ENCODE measurements around the gene SPTBN1.

- TF ChIP-seq, protein P1, sequence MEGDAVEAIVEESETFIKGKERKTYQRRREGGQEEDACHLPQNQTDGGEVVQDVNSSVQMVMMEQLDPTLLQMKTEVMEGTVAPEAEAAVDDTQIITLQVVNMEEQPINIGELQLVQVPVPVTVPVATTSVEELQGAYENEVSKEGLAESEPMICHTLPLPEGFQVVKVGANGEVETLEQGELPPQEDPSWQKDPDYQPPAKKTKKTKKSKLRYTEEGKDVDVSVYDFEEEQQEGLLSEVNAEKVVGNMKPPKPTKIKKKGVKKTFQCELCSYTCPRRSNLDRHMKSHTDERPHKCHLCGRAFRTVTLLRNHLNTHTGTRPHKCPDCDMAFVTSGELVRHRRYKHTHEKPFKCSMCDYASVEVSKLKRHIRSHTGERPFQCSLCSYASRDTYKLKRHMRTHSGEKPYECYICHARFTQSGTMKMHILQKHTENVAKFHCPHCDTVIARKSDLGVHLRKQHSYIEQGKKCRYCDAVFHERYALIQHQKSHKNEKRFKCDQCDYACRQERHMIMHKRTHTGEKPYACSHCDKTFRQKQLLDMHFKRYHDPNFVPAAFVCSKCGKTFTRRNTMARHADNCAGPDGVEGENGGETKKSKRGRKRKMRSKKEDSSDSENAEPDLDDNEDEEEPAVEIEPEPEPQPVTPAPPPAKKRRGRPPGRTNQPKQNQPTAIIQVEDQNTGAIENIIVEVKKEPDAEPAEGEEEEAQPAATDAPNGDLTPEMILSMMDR (IDR thresholded peaks at IDR 0.05): no peak
- no peak for TF ChIP-seq POLR2A (IDR thresholded peaks at IDR 0.05)
Measured at GRCh38 chr2:54461261-54461660, 5.1 kb downstream of the SPTBN1 start.
